Breast epithelium (tissue), 3 donors: Measurements from ENCODE around the gene ACER3.

Experiments
- CTCF ChIP-seq, 3 donors: fragments of 450-650 bp; IDR thresholded peaks; one replicate each; pipeline ENCODE4 v1.5.1; 2016 to 2017; ENCODE audit warnings: antibody characterized with exemption in 3 of 3, mild to moderate bottlenecking in 3 of 3, moderate library complexity in 3 of 3
- POLR2A ChIP-seq: fragments of 450-650 bp; IDR thresholded peaks from one replicate; pipeline ENCODE4 v1.6.1; 2016; ENCODE audit warnings: antibody characterized with exemption, mild to moderate bottlenecking, moderate library complexity
- POLR2AphosphoS5 ChIP-seq, 3 donors: sonication (generic); formaldehyde crosslinking; IDR thresholded peaks; one replicate each; pipeline ENCODE4 v1.6.1; 2017; ENCODE audit warnings: antibody characterized with exemption in 3 of 3

- TF ChIP-seq POLR2A, result no peak
- no peak for TF ChIP-seq CTCF (IDR thresholded peaks at IDR 0.05)
- TF ChIP-seq POLR2AphosphoS5 (IDR thresholded peaks at IDR 0.05), result no peak
Measured at GRCh38 chr11:76984743-76985142, 124.0 kb downstream of the ACER3 start.
